ENCODE measurements around the gene APOD.
"Not testable (repeated sequence)": the region's sequence is repeated elsewhere in the genome, so short reads cannot be mapped to it uniquely, and the experiment has no call there.

DNA sequence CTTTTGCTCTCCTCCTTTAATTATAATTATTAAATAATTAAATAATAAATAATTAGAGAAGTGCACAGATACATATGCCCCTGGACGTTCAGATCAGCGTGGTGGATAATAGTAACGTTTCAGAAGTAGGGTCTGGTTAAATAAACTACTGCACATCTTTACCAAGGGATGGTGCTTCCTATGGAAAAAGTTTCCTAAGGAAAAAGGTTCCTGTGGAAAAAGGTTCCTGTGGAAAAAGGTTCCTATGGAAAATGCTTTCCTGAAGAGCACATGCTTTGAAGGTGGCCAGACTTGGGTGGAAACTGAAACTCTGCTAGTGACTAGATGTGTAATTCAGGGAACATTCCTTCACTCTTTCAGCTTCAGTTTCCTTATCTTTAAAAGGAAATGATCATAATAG is 37.4 kb upstream of the APOD start:
- TF ChIP-seq ZNF24 (tag by site-specific recombination; IDR thresholded peaks at IDR 0.05); ZSCAN30 (tag by site-specific recombination; IDR thresholded peaks at IDR 0.05); TCF7L2 (IDR thresholded peaks at IDR 0.05; ENCODE audit: borderline replicate concordance, low read depth, low read length); SP2 (tag by site-specific recombination; IDR thresholded peaks at IDR 0.05); ZNF324 (tag by site-specific recombination; IDR thresholded peaks at IDR 0.05); ZNF544 (tag by site-specific recombination; IDR thresholded peaks at IDR 0.05); ZNF416 (tag by site-specific recombination; IDR thresholded peaks at IDR 0.05); ZNF785 (tag by site-specific recombination; IDR thresholded peaks at IDR 0.05): not testable (repeated sequence)
- TF ChIP-seq, protein P1, sequence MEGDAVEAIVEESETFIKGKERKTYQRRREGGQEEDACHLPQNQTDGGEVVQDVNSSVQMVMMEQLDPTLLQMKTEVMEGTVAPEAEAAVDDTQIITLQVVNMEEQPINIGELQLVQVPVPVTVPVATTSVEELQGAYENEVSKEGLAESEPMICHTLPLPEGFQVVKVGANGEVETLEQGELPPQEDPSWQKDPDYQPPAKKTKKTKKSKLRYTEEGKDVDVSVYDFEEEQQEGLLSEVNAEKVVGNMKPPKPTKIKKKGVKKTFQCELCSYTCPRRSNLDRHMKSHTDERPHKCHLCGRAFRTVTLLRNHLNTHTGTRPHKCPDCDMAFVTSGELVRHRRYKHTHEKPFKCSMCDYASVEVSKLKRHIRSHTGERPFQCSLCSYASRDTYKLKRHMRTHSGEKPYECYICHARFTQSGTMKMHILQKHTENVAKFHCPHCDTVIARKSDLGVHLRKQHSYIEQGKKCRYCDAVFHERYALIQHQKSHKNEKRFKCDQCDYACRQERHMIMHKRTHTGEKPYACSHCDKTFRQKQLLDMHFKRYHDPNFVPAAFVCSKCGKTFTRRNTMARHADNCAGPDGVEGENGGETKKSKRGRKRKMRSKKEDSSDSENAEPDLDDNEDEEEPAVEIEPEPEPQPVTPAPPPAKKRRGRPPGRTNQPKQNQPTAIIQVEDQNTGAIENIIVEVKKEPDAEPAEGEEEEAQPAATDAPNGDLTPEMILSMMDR (tag by site-specific recombination; IDR thresholded peaks at IDR 0.05) = not testable (repeated sequence)
- TF ChIP-seq, protein P2, sequence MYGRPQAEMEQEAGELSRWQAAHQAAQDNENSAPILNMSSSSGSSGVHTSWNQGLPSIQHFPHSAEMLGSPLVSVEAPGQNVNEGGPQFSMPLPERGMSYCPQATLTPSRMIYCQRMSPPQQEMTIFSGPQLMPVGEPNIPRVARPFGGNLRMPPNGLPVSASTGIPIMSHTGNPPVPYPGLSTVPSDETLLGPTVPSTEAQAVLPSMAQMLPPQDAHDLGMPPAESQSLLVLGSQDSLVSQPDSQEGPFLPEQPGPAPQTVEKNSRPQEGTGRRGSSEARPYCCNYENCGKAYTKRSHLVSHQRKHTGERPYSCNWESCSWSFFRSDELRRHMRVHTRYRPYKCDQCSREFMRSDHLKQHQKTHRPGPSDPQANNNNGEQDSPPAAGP (tag by site-specific recombination; IDR thresholded peaks at IDR 0.05) = not testable (repeated sequence)
- TF ChIP-seq, protein P3, sequence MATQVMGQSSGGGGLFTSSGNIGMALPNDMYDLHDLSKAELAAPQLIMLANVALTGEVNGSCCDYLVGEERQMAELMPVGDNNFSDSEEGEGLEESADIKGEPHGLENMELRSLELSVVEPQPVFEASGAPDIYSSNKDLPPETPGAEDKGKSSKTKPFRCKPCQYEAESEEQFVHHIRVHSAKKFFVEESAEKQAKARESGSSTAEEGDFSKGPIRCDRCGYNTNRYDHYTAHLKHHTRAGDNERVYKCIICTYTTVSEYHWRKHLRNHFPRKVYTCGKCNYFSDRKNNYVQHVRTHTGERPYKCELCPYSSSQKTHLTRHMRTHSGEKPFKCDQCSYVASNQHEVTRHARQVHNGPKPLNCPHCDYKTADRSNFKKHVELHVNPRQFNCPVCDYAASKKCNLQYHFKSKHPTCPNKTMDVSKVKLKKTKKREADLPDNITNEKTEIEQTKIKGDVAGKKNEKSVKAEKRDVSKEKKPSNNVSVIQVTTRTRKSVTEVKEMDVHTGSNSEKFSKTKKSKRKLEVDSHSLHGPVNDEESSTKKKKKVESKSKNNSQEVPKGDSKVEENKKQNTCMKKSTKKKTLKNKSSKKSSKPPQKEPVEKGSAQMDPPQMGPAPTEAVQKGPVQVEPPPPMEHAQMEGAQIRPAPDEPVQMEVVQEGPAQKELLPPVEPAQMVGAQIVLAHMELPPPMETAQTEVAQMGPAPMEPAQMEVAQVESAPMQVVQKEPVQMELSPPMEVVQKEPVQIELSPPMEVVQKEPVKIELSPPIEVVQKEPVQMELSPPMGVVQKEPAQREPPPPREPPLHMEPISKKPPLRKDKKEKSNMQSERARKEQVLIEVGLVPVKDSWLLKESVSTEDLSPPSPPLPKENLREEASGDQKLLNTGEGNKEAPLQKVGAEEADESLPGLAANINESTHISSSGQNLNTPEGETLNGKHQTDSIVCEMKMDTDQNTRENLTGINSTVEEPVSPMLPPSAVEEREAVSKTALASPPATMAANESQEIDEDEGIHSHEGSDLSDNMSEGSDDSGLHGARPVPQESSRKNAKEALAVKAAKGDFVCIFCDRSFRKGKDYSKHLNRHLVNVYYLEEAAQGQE (tag by site-specific recombination; IDR thresholded peaks at IDR 0.05) = not testable (repeated sequence)

Data from HEK293 (cell line).